Measurements from ENCODE around the gene RUFY1.
"Not testable (repeated sequence)": the region's sequence is repeated elsewhere in the genome, so short reads cannot be mapped to it uniquely, and the experiment has no call there.

DNA sequence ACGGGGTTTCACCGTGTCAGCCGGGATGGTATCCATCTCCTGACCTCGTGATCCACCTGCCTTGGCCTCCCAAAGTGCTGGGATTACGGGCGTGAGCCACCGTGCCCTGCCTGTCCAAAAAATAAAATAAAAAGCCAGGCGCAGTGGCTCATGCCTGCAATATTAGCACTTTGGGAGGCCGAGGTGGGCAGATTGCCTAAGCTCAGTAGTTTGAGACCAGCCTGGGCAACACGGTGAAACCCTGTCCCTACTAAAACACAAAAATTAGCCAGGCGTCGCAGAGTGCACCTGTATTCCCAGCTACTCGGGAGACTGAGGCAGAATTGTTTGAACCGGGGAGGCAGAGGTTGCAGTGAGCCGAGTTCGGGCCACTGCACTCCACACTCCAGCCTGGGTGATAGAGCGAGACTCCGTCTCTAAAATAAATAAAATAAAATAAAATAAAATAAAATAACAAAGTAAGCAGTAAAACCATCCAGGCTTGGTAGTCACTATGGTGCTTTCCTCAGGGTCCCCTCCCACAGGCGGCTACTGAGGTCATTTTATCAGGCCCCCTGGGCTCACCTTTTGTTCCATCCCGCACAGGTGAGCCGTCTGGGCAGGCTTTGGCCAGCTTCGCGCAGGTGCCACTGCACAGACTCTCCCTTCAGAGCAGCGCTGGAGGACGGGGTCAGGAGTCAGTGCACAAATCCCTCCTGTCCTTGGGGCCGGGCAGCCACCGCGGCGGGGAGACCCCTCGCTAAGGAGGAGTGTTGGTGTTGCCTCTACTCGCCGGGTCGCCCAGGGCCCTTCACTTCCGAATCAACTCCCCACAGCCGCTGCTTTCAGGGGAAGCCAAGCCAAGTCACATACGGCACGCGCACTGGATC, 83.4 kb downstream of the RUFY1 start:
- not testable (repeated sequence) for TF ChIP-seq ZC3H10, ESRRG (CRISPR knock-in tag; IDR thresholded peaks at IDR 0.05)
- TF ChIP-seq, protein P1, sequence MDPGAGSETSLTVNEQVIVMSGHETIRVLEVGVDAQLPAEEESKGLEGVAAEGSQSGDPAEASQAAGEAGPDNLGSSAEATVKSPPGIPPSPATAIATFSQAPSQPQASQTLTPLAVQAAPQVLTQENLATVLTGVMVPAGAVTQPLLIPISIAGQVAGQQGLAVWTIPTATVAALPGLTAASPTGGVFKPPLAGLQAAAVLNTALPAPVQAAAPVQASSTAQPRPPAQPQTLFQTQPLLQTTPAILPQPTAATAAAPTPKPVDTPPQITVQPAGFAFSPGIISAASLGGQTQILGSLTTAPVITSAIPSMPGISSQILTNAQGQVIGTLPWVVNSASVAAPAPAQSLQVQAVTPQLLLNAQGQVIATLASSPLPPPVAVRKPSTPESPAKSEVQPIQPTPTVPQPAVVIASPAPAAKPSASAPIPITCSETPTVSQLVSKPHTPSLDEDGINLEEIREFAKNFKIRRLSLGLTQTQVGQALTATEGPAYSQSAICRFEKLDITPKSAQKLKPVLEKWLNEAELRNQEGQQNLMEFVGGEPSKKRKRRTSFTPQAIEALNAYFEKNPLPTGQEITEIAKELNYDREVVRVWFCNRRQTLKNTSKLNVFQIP (CRISPR knock-in tag; IDR thresholded peaks at IDR 0.05; ENCODE audit: borderline replicate concordance, low read depth), result not testable (repeated sequence)

Data from SK-N-SH treated with all-trans-retinoic acid at 6 μM for 48 hours (cell line).